Muscle layer of colon (tissue), 2 donors: Measurements from ENCODE around the gene LSR.
"Not testable (repeated sequence)": the region's sequence is repeated elsewhere in the genome, so short reads cannot be mapped to it uniquely, and the experiment has no call there.

Experiments used
- H3K27ac ChIP-seq: one replicate; pipeline ENCODE4 v1.7.0; 2013; ENCODE audit warnings: low read depth, mild to moderate bottlenecking, low read length, moderate library complexity
- H3K27me3 ChIP-seq, 2 donors: one replicate each; pipeline ENCODE4 v1.7.0; 2013; ENCODE audit warnings: low read length in 2 of 2, mild to moderate bottlenecking in 2 of 2; ENCODE audit not compliant: insufficient read depth in 2 of 2, control insufficient read depth in 1 of 2
- H3K36me3 ChIP-seq: one replicate; pipeline ENCODE4 v1.7.0; 2013; ENCODE audit warnings: mild to moderate bottlenecking, low read length; ENCODE audit not compliant: insufficient read depth
- H3K4me1 ChIP-seq: one replicate; pipeline ENCODE4 v1.7.0; 2013; ENCODE audit warnings: mild to moderate bottlenecking, low read length; ENCODE audit not compliant: insufficient read depth
- H3K4me3 ChIP-seq, 2 donors: one replicate each; pipeline ENCODE4 v1.7.0; 2013; ENCODE audit warnings: low read length in 2 of 2, low read depth in 1 of 2, mild to moderate bottlenecking in 1 of 2, moderate library complexity in 1 of 2
- H3K9ac ChIP-seq: one replicate; pipeline ENCODE4 v1.7.0; 2013; ENCODE audit warnings: low read length
- H3K9me3 ChIP-seq: one replicate; pipeline ENCODE4 v1.7.0; 2013; ENCODE audit warnings: mild to moderate bottlenecking, low read length
- donor health status: abdominal sarcoma.
- donor health status: Adenocarcinoma of cecum.

LSR gene

DNA sequence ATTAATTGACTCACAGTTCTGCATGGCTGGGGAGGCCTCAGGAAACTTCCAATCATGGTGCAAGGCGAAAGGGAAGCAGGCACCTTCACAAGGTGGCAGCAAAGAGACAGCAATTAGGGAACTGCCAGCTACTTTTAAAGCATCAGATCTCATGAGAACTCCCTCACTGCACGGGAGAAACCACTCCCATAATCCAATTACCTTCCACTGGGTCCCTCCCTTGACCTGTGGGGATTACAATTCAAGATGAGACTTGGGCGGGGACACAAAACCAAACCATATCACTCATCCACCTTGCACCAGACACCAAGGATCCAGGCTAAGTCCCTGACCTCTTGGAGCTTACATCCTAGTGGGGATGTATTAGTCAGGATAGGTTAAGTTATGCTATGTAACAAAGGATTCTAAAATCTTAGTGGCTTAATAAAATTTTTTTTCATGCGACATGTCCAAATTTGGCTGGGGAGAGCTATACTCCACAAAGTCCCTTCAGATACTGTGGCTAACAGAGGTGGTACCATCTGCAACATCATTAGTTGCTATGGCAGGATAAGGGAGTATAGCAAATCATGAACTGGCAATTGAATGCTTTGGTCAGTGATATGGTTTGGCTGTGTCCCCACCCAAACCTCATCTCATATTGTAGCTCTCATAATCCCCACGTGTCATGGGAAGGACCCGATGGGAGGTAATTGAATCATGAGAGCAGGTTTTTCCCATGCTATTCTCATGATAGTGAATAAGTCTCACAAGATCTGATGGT lies 12.0 kb upstream of the LSR start:
- Histone ChIP-seq H3K27me3 (no peaks in the 10 kb centered on the region), H3K4me1 (no peaks in the 10 kb centered on the region), H3K9me3 (no peaks in the 10 kb centered on the region), H3K36me3 (no peaks in the 10 kb centered on the region), H3K27ac (no peak overlapping the region), H3K4me3 (no peak overlapping the region), H3K9ac (no peak overlapping the region)

GRCh38 chr19:35239597-35239996 lies 9.2 kb upstream of the LSR start:
- H3K36me3 ChIP-seq, H3K27me3 ChIP-seq, H3K27ac ChIP-seq, H3K9ac ChIP-seq, H3K4me1 ChIP-seq, H3K4me3 ChIP-seq, H3K9me3 ChIP-seq: not testable (repeated sequence)

DNA sequence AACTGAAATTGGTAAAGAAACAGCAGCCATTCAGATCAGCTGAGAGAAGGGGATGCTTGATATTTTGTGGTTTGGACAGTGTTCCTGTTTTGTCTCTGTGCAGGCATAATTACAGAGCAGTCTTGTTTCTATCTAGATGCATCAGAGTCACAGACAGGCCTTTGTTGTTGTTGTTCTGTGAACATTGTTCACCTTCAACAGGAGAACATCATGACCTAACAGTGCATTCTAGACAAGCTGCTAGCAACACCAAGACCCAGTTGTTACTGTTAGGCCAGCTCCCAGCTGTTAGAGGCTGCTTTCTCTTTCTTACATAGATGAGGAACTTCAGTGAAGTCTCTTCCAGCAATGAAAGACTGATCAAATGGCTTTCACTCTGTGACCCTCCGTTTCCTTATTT lies 8.5 kb upstream of the LSR start:
- H3K9me3 ChIP-seq, result no peaks in the 10 kb centered on the region
- no peaks in the 10 kb centered on the region for H3K36me3 ChIP-seq
- H3K4me3 ChIP-seq, result no peak overlapping the region
- no peak overlapping the region for H3K27ac ChIP-seq
- H3K9ac ChIP-seq, result no peak overlapping the region
- H3K4me1 ChIP-seq, result no peaks in the 10 kb centered on the region
- H3K27me3 ChIP-seq, result no peaks in the 10 kb centered on the region

- no peak overlapping the region for H3K27ac ChIP-seq
- H3K27me3 ChIP-seq, result no peaks in the 10 kb centered on the region
- H3K9ac ChIP-seq, result no peak overlapping the region
- H3K4me1 ChIP-seq, result no peaks in the 10 kb centered on the region
- H3K9me3 ChIP-seq, result no peaks in the 10 kb centered on the region
- no peak overlapping the region for H3K4me3 ChIP-seq
- H3K36me3 ChIP-seq, result no peaks in the 10 kb centered on the region
Measured at GRCh38 chr19:35241417-35241816, 7.4 kb upstream of the LSR start.

DNA sequence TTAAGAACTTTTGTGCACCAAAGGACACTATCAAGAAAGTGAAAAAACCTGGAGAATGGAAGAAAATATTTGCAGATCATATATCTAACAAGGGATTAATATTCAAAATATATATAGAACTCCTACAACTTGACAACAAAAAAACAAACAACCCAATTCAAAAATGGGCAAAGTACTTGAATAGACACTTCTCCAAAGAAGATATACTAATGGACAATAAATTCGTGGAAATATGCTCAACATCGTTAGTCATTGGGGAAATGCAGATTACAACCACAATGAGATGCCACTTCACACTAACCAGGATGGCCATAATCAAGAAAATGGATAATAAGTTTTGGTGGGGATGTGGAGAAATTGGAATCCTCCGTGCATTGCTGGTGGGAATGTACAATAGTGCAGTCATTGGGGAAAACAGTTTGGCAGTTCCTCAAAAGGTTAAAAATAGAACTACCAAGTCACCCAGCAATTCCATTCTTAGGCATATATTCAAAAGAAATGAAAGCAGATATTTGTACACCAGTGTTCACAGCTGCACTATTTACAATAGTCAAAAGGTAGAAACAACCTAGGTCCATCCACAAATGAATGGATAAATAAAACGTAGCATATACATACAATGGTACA lies 2.2 kb upstream of the LSR start:
- Histone ChIP-seq H3K4me1 (no peaks in the 10 kb centered on the region), H3K27me3 (peaks cover 0 to 26% of the 10 kb centered on the region in 2 donors), H3K27ac (no peak overlapping the region), H3K9ac (no peak overlapping the region), H3K4me3 (no peak overlapping the region), H3K9me3 (no peaks in the 10 kb centered on the region), H3K36me3 (no peaks in the 10 kb centered on the region)

GRCh38 chr19:35247526-35248309 lies 1.1 kb upstream of the LSR start:
- Histone ChIP-seq H3K9ac (no peak overlapping the region), H3K27me3 (peaks cover 0 to 26% of the 10 kb centered on the region in 2 donors)

GRCh38 chr19:35249146-35249847 lies 495 bp downstream of the LSR start:
- no peaks in the 10 kb centered on the region for H3K4me1 ChIP-seq
- H3K9ac ChIP-seq, result no peak overlapping the region
- no peak overlapping the region for H3K27ac ChIP-seq
- no peaks in the 10 kb centered on the region for H3K36me3 ChIP-seq
- no peak overlapping the region for H3K4me3 ChIP-seq
- peaks cover 0 to 27% of the 10 kb centered on the region in 2 donors for H3K27me3 ChIP-seq
- H3K9me3 ChIP-seq, result no peaks in the 10 kb centered on the region

More at GRCh38 chr19:35247526-35248309, 1.1 kb upstream of the LSR start:
- peak overlapping the region in 1 of 2 donors; percentile 14 for H3K4me3 ChIP-seq
- no peaks in the 10 kb centered on the region for H3K36me3 ChIP-seq
- H3K27ac ChIP-seq, result no peak overlapping the region
- no peaks in the 10 kb centered on the region for H3K4me1 ChIP-seq
- no peaks in the 10 kb centered on the region for H3K9me3 ChIP-seq

DNA sequence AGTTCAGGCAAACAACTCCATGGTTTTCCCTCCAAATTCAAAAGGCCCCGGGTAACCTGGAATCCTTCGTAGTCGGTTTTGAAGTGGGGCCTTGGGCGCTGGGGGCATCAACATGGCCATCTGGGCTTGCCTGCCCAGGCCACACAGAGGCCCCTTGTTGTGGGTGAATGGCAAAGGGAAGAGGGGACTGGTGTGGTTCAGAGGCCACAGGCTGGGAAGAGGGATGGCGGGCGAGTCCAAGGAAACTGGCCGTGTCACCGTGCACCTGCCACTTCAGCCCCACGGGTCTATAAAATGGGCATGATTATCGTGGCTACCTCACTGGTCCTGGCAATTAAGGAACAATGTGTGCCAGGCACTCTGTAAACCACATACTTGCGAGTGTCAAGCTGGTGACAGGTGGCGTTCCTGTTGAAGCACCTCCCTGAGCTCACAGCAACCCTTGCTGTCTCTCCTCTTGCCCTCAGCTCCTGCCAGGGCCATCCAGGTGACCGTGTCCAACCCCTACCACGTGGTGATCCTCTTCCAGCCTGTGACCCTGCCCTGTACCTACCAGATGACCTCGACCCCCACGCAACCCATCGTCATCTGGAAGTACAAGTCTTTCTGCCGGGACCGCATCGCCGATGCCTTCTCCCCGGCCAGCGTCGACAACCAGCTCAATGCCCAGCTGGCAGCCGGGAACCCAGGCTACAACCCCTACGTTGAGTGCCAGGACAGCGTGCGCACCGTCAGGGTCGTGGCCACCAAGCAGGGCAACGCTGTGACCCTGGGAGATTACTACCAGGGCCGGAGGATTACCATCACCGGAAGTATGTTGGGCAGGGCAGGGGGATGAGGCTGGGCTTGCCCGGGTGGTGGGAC lies 1.3 kb downstream of the LSR start:
- no peak overlapping the region for H3K27ac ChIP-seq
- H3K36me3 ChIP-seq, result no peaks in the 10 kb centered on the region
- no peaks in the 10 kb centered on the region for H3K4me1 ChIP-seq
- no peak overlapping the region for H3K4me3 ChIP-seq
- H3K9ac ChIP-seq, result no peak overlapping the region
- no peaks in the 10 kb centered on the region for H3K9me3 ChIP-seq
- peaks cover 0 to 35% of the 10 kb centered on the region in 2 donors for H3K27me3 ChIP-seq

DNA sequence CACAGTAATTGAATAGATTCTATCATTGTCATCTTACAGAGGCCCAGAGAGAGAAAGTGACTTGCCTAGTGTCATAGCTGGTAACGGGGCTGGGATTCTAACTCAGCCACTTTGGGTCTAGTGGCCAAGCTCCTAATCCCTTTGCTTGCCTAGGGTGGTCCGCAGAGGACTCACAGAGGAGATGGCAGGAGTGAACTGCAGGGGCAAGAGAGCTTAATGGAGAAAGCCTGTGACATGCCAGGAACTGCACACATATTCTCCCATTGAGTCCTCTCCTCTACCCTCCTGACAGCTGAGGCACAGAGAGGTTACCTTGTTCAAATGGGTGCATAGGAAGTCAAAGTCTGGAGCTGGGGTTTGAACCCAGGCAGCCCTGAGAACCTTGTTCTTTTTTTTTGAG lies 2.7 kb downstream of the LSR start:
- Histone ChIP-seq H3K27me3 (peaks cover 0 to 39% of the 10 kb centered on the region in 2 donors), H3K36me3 (no peaks in the 10 kb centered on the region), H3K9ac (no peak overlapping the region), H3K4me1 (no peaks in the 10 kb centered on the region), H3K27ac (no peak overlapping the region), H3K4me3 (no peak overlapping the region), H3K9me3 (no peaks in the 10 kb centered on the region)

DNA sequence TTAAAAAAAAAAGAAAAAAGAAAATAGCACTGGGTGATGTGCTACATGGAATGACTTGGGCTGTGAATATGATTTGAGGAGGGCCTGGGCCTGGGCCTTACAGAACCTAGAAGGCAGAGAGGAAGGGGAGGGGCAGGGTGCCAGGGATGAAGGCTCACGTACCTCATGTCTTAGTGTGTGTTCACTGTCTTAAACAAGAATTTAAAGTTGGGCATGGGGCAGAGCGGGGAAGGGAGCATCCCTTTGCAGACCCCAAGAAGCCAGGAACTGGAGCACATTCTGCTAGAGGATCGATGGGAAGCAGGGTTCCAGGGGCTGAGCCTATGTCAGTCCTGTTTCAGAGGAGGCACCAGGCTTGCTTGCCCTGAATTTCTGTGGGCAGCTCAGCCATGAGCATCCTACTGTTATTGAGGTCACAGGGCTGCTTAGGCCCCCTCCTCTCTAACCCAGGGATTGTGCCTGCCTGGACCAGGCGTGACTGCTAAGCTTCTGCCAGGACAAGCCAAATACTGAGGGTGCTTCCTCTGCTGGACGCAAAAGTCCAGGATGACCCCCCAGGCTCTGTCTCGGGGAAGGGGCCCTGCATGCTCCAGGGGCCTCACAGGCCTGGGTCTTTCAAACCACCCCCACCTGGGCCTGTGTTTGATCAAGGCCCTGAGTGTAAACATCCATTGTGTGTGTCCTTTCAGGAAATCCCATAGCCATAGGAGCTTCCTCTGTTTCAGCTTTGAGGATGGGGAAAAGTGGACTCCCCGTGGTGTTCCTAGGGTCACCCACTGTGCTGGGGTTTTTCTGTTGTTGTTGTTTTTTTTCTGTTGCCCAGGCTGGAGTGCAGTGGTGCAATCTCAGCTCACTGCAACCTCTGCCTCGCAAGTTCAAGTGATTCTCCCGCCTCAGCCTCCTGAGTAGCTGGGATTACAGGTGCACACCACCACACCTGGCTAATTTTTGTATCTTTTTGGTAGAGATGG lies 4.8 kb downstream of the LSR start:
- Histone ChIP-seq H3K4me1 (no peaks in the 10 kb centered on the region), H3K9me3 (no peaks in the 10 kb centered on the region), H3K36me3 (no peaks in the 10 kb centered on the region), H3K27me3 (peaks cover 11 to 33% of the 10 kb centered on the region in 2 donors), H3K4me3 (no peak overlapping the region), H3K9ac (no peak overlapping the region), H3K27ac (no peak overlapping the region)
